Fibroblast of villous mesenchyme (primary cell): ENCODE results near the gene TNF. TPM values are rescaled to one million over a fixed set of nuclear protein-coding genes. Genes with fewer than 3 reads are reported as not detected.

Experiments
- DNase-seq: peaks from one replicate; pipeline ENCODE4 v3.0.0-alpha.2; 2010; ENCODE audit warnings: low read depth
- H3K4me3 ChIP-seq: 2 replicates; pipeline ENCODE4 v1.5.1; 2011; ENCODE audit warnings: low read depth, mild to moderate bottlenecking, low read length
- CTCF ChIP-seq: IDR thresholded peaks from 2 replicates; pipeline ENCODE4 v1.5.1; 2012; ENCODE audit warnings: low read depth, mild to moderate bottlenecking, low read length; ENCODE audit not compliant: insufficient read depth
- total RNA-seq: library from RNA; depleted of rRNA; stranded (reverse); fragments of >200 nt; gene quantifications from 2 replicates; pipeline ENCODE4 v1.2.3, GENCODE V29; 2012

Gene TNF
- total RNA-seq, 1 donor = under 0.01 TPM

DNA sequence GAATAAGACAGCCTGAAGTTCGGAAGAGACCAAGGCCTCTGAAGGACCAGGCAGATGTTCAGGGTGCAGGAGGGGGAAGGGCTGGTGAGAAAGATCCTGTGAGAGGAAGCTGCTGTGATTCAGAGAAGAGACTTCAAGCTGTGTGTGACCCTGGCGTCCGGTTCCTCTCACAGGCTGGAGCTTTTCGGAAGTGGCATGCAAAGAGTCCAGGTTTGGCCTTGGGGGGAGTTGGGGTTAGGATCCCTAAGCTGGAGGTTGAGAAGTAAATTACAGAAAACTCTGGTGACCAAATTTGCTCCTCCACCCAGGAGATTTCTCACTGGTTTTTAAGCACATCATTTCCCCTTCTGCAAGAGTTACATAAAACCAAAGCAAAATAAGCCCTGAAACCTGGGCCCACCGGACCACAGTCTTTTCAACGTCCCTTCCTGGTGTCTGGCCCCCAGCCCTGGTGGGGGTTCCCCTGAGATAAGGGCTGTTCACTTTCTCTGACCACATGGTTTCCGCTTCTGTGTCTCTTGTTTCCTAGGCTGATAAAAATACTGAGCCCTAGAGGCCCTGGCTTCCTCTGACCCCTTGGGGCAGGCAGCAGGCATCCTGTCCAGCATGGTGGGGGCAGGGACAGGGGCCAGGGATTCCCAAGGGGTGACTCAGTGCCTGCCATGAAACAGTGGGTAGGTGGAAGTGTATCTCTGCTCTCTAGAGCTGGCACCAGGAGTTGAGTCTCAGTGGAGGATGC, 15.2 kb upstream of the TNF start:
- H3K4me3 ChIP-seq = no peak overlapping the region
- no peak for TF ChIP-seq CTCF
- DNase-seq = peak; percentile 81

- DNase-seq = no peak
- H3K4me3 ChIP-seq = no peak overlapping the region
- no peak for TF ChIP-seq CTCF
Measured at GRCh38 chr6:31560697-31561058, 14.7 kb upstream of the TNF start.

- no peak overlapping the region for H3K4me3 ChIP-seq
- TF ChIP-seq CTCF = no peak
- DNase-seq = no peak
Measured at GRCh38 chr6:31567531-31568370, 7.6 kb upstream of the TNF start.

DNA sequence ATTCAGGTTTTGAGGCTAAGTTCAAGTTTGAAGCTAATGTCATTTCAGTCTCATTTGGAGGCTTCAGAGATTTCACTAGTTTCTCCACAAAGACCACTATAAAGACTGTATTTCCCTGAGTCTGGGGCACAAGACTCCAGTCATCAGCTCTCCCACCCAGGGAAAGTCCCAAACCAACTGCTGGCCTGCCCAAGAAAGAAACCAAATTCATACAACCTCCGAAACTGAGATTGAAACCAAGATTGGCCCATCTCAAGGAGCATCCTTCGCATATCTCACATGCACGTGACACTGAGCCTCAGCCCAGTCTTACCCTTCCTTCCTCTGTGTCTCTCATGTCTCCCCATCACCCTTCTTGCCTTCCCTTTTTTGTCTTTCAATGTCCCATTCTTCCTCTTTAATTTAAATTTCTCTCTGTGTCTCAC, 6.8 kb upstream of the TNF start:
- H3K4me3 ChIP-seq = no peak overlapping the region
- no peak for DNase-seq
- TF ChIP-seq CTCF = no peak

- DNase-seq = no peak
- TF ChIP-seq CTCF = no peak
- no peak overlapping the region for H3K4me3 ChIP-seq
Measured at GRCh38 chr6:31569861-31570536, 5.4 kb upstream of the TNF start.

GRCh38 chr6:31572041-31572911, 3.1 kb upstream of the TNF start, which contains the start of gene LTA:
Gene LTA, plus strand, starts transcription at chr6:31572289. Its CDS starts 454 bp downstream, at chr6:31572743.
- DNase-seq = no peak
- no peak for TF ChIP-seq CTCF

More at GRCh38 chr6:31572041-31572911, 3.1 kb upstream of the TNF start, which contains the start of gene LTA:
- H3K4me3 ChIP-seq = no peak within 1 kb of the TSS
